ENCODE measurements around the gene FIBCD1.

FIBCD1 gene

DNA sequence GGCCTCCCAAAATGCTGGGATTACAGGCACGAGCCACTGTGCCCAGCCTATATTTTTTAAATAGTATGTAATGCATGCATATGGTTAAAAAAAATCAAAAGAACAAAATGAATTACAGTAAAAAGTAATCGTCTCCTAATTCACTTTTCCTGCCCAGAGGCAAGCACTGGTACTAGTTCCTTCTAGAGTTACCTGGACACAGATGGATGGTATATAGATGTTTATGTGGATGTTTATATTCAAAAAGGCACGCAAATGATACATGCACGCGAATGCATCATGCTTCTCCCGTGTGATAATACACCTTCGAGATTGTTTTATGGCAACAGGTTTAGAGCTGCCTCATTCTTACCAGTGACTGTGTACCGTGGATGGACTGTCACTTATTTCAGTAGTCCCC lies 82.6 kb downstream of the FIBCD1 start:
- no peak for DNase-seq

DNA sequence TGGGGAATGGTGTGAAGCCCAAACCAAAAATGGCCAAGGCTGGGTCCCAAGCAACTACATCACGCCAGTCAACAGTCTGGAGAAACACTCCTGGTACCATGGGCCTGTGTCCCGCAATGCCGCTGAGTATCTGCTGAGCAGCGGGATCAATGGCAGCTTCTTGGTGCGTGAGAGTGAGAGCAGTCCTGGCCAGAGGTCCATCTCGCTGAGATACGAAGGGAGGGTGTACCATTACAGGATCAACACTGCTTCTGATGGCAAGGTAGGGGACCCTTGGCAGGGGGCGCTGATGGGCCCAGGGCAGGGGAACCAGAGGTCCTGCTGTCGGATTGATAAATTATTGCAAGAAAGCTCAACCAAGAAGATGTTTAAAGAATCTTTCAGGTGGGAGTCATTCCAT lies 84.2 kb downstream of the FIBCD1 start:
- no peak for DNase-seq

DNA sequence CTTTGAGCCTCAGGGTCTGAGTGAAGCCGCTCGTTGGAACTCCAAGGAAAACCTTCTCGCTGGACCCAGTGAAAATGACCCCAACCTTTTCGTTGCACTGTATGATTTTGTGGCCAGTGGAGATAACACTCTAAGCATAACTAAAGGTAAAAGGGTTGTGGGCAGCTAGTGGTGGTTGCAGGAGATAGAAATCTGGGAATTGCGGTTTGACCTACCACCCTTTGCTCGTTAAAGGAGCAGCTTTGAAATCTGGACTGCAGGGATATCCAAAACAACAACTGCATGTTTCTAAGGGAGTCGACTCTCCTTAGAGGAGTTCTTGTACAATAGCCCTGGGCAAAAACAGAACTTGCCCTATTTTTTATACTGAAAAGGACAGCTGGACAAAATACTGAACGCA lies 85.0 kb downstream of the FIBCD1 start:
- DNase-seq: no peak

DNA sequence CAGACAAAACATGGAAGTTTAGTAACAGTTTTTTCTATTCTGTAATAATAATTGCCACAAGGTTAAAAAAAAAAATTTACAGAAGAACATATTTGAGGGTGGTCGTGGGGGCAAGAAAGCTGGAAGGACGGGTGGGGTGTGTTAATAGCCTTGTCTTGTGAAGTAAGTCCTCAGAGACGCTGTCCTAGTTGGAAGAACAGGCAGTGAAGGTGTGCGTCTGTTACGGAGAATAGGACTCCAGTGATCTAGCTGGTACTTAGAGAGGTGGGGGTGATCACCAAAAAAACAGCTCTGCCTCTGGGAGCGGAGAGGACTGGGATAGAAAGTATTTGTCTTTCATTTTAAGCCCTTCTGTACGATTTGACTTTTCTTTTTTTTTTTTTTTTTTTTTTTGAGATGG lies 86.2 kb downstream of the FIBCD1 start:
- no peak for DNase-seq

Measured in stimulated activated CD4-positive, alpha-beta T cell treated with anti-CD3 and anti-CD28 coated beads, Interleukin-2, amount 100 ng/mL, for 48 hours (primary cell).